GM12873 (cell line): ENCODE results near the gene FBXO10.

Experiments
- CTCF ChIP-seq: IDR thresholded peaks from 2 replicates; pipeline ENCODE4 v1.5.1; 2012; ENCODE audit warnings: low read depth, mild to moderate bottlenecking, moderate library complexity, low read length, control low read depth; ENCODE audit not compliant: insufficient read depth; ENCODE audit errors: missing control alignments

FBXO10 gene

GRCh38 chr9:37522971-37523370 is 53.2 kb downstream of the FBXO10 start:
- TF ChIP-seq CTCF, result no peak

- TF ChIP-seq CTCF, result no peak
Observed at GRCh38 chr9:37521111-37521510, 55.1 kb downstream of the FBXO10 start.

- peak; percentile 3 for TF ChIP-seq CTCF
Observed at GRCh38 chr9:37520641-37521040, 55.5 kb downstream of the FBXO10 start.

- no peak for TF ChIP-seq CTCF
Observed at GRCh38 chr9:37517923-37518322, 58.3 kb downstream of the FBXO10 start.

- no peak for TF ChIP-seq CTCF
Observed at GRCh38 chr9:37515620-37516258, 60.4 kb downstream of the FBXO10 start.

GRCh38 chr9:37514999-37515398 is 61.2 kb downstream of the FBXO10 start:
- TF ChIP-seq CTCF, result no peak

- no peak for TF ChIP-seq CTCF
Observed at GRCh38 chr9:37512437-37512836, 63.7 kb downstream of the FBXO10 start.
